Activated CD8-positive, alpha-beta memory T cell treated with anti-CD3 and anti-CD28 coated beads for 48 hours (primary cell): ENCODE data around the gene CDC23.
A peak's percentile ranks its signal among the peaks of the same experiment; 100 is the strongest.
"Not testable (repeated sequence)": the region's sequence is repeated elsewhere in the genome, so short reads cannot be mapped to it uniquely, and the experiment has no call there.

ENCODE experiments used
- DNase-seq, 3 experiments: peaks; one replicate each; pipeline ENCODE4 v3.0.0-alpha.2; 2020; ENCODE audit warnings: low read depth in 2 of 3, low spot score in 2 of 3

Gene CDC23, protein sequence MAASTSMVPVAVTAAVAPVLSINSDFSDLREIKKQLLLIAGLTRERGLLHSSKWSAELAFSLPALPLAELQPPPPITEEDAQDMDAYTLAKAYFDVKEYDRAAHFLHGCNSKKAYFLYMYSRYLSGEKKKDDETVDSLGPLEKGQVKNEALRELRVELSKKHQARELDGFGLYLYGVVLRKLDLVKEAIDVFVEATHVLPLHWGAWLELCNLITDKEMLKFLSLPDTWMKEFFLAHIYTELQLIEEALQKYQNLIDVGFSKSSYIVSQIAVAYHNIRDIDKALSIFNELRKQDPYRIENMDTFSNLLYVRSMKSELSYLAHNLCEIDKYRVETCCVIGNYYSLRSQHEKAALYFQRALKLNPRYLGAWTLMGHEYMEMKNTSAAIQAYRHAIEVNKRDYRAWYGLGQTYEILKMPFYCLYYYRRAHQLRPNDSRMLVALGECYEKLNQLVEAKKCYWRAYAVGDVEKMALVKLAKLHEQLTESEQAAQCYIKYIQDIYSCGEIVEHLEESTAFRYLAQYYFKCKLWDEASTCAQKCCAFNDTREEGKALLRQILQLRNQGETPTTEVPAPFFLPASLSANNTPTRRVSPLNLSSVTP

DNA sequence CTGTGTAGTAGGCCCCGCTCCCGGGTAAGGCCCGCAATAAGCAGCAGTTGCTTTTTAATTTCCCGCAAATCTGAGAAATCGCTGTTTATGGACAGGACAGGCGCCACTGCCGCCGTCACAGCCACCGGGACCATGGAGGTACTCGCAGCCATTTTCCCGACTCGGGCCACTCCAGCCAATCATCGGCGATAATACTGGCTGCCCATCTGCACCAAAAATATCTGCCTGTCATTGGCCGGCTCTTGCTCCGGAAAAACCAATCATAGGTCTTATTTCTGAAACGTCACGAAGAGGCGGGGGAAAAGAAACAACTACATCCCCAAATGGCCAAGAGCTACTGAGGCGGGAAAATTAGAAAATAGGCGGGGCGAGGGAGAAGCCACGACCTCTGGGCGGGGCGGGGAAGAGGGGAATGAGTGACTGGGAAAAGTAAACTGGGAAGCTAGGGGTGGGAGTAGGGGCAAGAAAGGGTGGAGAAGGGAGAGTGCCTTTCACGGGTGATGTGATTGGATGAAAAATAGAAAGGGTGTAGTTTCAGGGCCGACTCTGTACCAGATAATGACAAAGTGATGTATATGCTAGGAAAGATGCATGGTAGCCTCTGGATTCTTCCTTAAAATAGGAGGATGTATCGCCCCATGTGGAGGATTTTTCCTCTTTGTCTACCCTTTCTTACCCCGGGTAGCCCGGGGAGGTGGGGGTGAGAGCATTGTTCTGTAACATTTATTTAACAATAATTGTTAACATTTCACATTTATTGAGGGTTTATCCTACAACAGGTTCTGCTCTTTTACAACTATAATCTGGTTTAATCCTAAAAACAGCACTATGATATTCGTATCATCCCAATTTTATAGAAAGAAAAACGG is at the start of gene CDC23:
Gene CDC23 (minus strand): TSS at position 163 of the 869 bp plus-strand sequence. CDS start 11 bp downstream, at position 152.
- DNase-seq: peak; percentile 54 to 71 (median 68)

DNA sequence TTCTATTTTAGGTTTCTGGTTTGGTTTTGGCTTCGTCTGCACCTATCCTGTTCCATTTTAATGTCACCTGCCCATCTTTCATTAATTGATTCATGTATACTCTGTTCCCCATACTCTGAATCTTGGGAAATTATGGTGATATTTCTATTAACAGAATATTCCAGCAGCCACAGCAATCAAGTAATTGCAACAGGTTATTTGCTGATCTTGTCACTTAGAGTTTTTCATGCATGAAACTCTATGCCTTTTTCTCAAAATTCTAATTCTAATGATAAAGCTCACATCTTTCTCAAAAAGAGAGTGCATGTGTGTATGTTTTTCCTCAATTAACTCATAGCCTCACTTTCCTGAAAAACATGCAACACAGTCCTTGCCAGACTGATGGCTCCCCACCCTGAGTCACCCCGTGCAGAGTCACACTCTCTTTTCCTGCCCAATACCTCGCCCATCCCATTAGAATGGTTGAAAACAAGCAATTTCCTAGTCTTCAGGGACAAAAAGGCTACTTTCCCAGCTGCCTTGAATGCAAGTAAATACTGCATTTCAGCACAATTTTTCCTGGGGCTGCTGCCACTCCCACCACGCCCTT is 45.7 kb upstream of the CDC23 start:
- DNase-seq: no peak

DNA sequence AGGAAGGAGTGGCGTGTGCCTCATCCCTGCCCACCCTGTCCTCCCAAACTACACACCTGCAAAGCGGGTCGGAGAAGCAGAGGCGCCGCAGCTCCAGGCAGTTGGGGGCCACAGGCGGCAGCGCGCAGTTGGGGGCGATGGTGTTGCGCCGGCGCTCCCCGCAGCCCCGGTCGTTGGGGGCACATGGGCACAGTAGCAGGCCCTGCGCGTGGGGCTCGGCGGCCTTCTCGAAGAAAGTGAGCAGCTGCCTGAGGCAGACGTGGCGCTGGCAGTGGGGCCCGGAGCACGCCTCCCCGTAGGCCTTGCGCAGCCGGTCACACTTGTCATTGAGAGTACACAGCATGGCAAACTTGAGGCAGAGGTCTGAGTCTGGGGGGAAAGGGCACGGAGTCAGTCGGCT is 44.5 kb upstream of the CDC23 start:
- no peak for DNase-seq

DNA sequence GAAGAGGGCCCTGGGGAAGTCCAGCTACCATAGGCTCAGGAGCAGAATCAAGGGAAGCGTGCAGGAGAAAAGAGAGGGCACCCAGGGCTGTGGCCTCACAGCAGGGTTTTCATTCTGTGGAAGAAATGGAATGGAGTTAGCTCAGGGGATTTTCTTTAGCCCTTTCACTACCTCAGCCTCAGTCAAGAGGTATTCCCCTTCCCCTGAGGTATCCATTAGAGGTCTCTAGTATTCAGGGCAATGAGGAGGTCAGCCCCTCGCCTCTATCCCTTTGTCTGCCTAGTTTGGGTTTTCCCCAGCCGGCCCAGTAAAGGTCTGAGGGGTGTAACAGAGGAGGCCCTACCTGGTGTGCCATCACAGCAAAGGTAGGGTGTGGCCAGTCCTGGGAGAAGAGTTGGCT is 39.8 kb upstream of the CDC23 start:
- DNase-seq: no peak

DNA sequence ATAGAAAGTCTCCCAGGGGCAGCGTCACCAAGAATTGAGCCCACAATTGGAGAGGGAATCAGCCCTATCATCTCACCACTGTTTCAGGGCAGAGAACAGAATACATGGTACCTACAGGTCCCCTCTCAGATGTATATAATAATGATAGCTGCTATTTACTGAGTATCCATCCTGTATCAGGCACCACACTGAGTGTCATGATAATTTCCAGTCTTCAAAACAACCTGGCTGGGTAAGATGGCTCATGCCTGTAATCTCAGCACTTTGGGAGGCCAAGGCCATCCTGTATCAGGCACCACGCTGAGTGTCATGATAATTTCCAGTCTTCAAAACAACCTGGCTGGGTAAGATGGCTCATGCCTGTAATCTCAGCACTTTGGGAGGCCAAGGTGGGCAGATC is 34.7 kb upstream of the CDC23 start:
- not testable (repeated sequence) for DNase-seq

DNA sequence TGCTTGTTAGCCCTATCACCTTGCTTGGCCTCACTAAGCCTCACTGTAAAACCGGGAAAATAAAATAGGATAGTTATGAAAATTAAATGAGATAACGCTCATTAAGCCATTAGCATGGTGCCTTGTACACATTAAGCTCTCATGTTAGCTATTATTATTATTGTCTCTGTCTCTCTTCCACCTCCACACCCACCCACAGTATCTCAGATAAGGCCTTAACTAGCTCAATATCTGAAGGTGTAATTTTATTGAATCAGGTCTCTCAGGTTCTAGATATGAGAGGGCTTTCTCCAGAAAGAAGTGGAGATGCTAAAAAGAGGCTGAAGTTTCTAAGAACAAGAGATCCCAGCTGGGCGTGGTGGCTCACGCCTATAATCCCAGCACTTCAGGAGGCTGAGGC is 33.7 kb upstream of the CDC23 start:
- no peak for DNase-seq

DNA sequence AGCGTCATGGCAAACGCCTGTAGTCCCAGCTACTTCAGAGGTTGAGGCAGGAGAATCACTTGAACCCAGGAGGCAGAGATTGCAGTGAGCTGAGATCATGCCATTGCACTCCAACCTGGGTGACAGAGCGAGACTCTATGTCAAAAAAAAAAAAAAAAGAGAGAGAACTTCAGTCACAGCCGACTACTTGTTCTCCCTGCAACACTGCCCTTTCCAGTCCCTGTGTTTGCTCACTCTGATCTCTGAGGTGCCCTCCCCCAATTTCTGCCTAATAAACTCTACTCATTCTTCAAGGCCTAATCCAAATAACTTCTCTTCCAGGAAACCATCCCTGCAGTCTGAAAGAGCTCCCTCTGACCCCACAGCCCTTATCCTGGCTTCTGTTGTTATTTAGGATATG is 33.2 kb upstream of the CDC23 start:
- no peak for DNase-seq

DNA sequence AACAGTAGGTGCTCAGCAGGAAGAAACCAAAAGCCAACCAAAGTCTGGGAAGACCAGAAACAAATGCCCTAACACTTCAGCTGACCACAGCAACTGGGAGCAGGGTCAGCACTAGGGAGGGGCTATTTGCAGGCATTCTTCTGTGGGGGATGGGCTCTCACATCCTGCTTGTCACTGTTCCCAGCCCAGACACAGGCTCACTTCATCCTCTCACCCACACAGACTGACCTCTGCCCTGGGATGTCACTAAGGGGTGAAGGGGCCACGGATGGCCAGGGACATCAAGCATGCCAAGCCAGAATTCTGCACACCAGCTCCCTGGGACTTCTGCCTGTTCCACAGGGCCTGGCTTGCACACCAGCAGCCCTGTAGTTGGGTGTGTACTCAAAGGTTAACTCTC is 32.6 kb upstream of the CDC23 start:
- no peak for DNase-seq

DNA sequence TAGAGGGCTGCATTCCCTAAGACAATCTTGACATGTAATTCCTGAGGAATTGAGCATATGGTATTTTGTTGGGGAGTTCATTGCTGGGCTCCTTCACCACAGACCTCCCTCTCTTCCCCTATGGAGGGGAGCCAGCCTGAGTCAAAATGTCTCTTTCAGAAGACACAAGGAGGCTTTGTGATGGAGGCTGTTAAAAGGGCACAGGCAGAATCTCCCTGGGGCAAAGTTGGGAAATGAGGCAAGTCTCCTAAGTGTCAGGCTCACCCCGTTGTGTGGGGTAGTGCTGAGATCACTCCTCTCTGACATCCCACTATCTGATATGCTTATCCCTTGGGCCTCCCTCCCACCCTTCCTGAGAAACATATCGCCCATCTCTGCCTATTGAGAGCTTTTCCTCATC is 30.7 kb upstream of the CDC23 start:
- no peak for DNase-seq

DNA sequence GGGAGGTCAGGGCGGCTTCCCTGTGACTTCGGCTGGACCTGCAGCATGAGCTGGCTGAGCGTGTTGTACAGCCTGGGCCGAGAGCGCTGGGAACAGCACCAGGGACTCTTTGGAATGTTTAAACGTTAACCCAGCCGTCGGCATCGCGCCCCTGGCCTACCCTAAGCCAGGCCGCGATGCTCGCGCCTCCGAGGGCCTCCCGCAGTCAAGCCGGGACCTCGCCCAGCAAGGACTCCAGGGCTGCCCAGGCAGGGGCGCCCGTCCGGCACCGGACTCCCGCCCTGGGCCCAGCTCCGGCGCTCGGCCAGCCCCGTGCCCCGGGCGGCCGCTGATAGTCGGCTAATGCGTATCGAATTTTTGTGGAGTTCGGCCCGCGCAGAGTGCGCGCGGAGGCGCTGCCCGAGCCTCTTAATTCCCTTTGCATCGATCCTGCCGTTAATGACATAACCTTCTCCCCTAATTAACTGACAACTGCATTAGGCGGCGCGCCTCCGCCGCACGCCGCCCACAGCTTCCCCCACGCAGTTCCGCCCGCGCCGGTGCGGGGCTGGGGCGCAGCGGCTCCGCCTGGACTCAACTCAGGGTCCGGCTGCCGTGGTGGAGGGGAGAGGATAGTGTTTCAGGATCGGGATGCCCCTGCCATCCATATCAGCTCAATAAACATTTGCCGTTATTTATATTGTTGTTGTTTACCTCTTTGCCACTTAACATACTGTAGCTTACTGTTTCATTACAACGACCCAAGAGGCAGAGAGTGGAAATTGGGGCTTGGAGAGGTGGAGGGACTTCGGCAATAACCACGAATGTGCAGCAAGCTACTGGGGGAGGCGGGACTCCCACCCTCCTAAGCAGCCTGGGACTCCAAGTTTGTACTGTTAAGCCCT is 28.8 kb upstream of the CDC23 start:
- no peak for DNase-seq

DNA sequence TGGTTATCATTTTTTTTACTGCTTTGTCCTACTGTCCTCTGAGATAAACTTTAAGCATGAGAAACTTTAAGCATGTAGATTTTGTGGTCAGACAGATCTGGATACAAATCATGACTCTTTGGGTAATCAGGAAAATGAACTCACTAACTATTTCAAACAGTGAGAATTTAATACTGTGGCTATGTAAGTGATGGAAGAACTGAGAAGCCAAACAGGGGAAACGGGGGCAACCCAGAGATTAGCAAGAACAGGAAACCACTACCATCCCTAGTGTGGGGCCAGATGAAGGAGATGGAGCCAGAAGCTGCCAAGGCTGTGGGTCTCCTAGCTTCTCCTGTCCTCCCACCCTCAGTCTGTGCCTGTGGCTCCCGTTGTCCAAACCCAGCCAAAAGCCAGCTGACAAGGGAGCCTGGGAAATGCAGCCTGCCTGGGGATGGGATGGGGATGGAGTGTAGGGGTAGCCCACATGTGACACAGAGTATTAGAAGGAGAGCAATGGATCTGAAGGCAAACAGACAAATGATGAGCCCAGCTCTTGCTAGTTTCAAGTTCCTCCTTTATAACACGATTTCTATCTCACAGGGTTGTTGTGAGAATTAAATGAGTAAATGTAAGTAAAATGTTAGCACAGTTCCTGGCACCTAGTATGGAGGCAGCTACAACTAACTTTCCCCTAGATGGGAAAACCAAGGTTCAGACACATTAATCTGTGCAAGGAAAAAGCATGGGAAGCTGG is 27.7 kb upstream of the CDC23 start:
- DNase-seq: no peak

DNA sequence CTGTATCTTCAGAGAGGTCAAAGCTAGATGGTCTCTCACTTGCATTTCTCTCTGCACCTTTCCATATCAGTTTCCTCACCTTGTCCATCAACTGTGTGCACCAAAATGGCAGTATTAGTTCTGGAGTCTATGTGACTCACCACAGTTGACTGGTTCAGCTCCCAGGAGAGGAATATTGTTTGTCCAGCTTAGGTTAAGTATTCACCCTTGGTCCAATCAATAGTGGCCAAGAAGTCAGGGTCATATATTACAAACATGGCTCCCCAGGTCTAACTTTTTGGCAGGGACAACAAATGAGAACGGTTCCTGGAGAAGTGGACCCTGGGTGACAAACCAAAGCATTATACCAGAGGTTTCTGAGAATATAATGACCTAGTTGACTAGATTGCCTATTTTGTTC is 24.9 kb upstream of the CDC23 start:
- no peak for DNase-seq

DNA sequence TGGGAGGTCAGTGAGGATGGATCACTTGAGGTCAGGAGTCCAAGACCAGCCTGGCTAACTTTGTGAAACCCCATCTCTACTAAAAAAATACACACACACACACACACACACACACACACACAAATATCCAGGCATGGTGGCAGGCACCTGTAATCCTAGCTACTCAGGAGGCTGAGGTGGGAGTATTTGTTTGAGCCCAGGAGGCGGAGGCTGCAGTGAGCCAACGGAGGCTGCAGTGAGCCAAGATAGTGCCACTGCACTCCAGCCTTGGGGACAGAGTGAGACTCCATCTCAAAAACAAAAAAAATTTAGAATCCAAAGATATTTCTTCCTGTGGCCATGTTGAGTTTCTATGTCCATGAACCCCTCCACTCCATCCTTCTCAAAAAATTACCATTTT is 21.5 kb upstream of the CDC23 start:
- no peak for DNase-seq

DNA sequence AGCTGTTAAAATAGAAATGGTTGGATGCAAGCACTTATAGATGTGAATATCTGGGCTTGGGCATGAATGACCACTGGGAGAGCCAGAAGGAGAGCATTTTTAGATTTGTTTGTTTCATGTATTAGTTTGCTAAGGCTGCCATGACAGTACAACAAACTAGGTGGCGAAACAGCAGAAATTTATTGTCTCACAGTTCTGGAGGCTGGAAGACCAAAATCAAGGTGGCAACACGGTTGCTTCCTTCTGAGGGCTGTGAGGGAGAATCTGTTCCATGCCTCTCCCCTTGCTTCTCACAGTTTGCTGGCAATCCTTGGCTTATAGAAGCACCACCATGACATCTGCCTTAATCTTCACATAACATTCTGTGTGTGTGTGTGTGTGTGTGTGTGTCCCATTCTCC is 20.2 kb upstream of the CDC23 start:
- no peak for DNase-seq

DNA sequence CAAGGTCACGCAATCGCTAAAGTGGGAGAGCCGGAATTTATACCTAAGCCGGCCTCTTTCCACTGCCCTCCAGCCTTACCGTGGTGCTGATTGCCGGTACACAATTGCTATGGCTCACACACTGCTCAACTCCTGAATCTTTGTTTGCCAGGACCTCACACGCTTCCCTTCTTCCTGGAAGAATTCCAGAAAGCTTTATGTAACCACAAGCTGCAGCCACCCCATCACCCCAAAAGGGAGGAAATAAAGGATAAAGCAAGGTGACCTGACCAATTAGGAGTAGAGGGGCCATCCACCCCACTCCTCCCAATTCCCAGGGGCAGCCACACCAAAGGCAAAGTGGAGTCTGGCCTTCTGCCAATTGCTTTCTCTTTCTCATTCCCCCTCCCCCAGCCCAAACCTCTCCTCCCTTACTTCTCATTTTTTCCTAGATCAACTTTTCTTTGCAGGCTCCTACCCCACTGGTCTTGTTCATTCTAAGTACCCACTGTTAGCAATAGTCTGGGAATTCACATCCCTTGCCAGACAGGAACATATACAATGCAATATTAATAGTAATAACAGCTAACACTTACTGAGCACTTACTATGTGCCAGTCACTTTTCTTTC is 18.0 kb upstream of the CDC23 start:
- no peak for DNase-seq

DNA sequence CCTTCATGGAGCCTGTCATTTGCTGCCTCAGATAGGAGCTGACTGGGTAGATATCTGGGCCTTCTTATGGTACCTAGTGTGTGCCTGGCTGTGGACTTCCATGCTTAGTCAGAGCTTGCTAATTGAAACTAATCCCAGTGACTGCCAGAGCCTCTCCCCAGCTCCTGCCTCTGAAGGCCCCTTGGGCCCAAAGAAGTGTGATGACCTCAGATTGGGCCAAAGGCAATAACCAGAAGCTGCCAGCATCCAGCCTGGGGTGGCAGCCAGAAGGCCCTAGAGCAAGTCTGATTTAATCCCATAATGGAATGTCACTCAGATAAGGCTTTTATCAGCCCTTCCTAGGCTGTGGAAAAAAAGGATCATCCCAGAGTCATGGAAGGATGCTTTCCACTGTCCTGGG is 17.1 kb upstream of the CDC23 start:
- no peak for DNase-seq

DNA sequence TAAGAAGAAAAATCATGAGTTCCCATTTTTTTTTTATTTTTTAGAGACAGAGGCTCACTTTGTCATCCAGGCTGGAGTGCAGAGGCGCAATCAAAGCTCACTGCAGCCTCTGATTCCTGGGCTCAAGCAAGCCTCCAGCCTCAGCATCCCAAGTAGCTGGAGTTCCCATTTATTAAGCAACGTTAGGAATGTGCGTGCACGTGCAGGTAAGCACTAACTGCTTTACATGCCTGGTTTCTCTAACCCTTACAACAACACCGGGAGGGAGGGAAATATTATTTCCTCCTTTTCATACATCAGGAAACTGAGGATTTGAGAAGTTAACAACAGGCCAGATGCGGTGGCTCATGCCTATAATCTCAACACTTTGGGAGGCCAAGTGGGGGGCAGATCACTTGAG is 16.3 kb upstream of the CDC23 start:
- DNase-seq: no peak

DNA sequence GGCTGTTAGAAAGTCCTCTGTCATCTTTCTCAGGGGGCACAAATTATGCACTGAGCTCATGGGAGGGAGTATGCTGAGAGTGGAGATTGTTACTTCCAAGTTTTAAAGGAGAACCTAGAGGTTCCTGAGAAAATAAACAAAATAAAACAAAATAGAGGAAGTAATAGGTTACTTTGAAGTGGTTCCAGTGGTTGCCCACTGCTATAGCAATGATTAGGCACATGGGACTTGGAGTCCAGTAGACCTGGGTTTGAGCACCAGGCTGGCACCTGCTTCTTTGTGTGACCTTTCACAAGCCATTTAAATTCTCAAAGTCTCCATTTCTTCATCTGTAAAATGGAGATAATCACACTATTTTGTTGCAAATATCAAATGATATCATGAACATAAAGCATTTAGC is 13.8 kb upstream of the CDC23 start:
- DNase-seq: no peak

DNA sequence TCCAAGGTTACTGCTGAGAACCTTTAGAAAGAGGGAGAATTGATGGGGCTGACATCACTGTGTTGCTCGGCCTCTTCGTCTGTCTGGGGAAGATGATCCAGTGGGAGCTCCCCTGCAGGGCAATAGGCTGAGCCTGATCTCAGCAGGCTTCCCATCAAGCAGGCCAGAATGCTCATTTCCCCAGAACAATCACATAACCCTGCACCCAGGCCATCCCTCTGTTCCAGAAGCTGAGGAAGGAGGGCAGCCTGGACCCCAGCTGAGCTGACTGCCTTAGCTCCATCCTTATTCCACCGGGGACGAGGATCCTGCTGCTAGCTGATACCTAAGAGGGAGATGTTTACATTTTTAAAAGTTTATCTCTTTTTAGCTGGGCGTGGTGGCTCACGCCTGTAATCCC is 11.6 kb upstream of the CDC23 start:
- DNase-seq: no peak

DNA sequence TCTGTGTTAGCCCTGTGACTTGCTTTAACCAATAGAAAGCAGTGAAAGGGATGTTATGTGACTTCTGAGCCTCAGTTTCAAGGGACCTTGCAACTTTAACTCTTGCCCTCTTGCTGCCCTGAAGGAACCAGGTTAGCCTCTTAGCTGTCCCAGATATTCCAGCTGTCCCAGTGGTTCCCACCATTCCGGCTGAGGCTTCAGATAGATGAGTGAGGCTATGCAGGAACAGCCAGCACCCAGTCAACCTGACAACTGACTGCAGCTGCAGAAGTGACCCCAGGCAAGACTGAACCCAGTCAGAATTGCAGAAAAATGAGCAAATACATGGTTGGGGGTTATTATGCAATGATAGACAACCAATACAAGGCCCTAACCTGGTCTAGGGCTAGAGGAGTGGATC is 10.4 kb upstream of the CDC23 start:
- no peak for DNase-seq
